ENCODE results near the gene ATP10A. TPM values are rescaled to one million over a fixed set of nuclear protein-coding genes. Genes with fewer than 3 reads are reported as not detected.

The ATP10A gene
- total RNA-seq, 1 donor from 2014 or later, result not detected

DNA sequence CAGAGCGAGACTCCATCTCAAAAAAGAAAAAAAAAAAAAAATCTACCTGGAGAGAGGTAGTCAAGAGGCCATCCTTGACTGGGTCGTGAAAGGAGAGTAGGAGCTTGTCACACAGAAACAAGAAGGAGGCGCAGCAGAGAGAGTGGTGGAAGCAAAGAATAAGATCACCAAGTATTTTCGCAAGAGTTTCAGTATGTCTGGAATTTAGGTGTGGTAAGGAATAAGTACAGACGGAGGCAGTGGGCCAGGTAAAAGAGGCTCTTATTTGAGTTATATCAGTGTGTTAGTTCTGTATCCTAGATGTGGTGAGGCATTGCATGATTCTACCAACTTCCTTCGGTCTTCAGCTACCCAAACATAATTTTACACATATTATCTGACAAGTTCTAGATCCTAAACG is 14.6 kb upstream of the ATP10A start:
- no peak overlapping the region for H3K27ac Mint-ChIP-seq
- ChIA-PET CTCF (no interaction called here), POLR2A (no interaction called here)
- H3K4me1 Mint-ChIP-seq, result no peaks in the 10 kb centered on the region
- H3K27me3 Mint-ChIP-seq, result peaks cover 3% of the 10 kb centered on the region
- ATAC-seq (ENCODE audit: low read depth) (no peak), DNase-seq (no peak)
- H3K9me3 Mint-ChIP-seq, result no peaks in the 10 kb centered on the region
- no peak overlapping the region for H3K4me3 Mint-ChIP-seq
- H3K36me3 Mint-ChIP-seq (ENCODE audit: low read depth), result no peaks in the 10 kb centered on the region
- intact Hi-C loops (cut with micrococcal nuclease), result no loop called here
- no peak for TF ChIP-seq CTCF (IDR thresholded peaks at IDR 0.05)

- POLR2A ChIA-PET, result no interaction called here
- CTCF ChIA-PET, result no interaction called here
- H3K36me3 Mint-ChIP-seq (ENCODE audit: low read depth), result no peaks in the 10 kb centered on the region
- ATAC-seq (ENCODE audit: low read depth) (no peak), DNase-seq (no peak)
- H3K9me3 Mint-ChIP-seq, result no peaks in the 10 kb centered on the region
- no peak overlapping the region for H3K27ac Mint-ChIP-seq
- intact Hi-C loops (cut with micrococcal nuclease), result no loop called here
- TF ChIP-seq CTCF (IDR thresholded peaks at IDR 0.05), result no peak
- H3K4me1 Mint-ChIP-seq, result no peaks in the 10 kb centered on the region
- no peak overlapping the region for H3K4me3 Mint-ChIP-seq
- peaks cover 3% of the 10 kb centered on the region for H3K27me3 Mint-ChIP-seq
These were observed 13.4 kb upstream of the ATP10A start for GRCh38 chr15:25876231-25877140.

DNA sequence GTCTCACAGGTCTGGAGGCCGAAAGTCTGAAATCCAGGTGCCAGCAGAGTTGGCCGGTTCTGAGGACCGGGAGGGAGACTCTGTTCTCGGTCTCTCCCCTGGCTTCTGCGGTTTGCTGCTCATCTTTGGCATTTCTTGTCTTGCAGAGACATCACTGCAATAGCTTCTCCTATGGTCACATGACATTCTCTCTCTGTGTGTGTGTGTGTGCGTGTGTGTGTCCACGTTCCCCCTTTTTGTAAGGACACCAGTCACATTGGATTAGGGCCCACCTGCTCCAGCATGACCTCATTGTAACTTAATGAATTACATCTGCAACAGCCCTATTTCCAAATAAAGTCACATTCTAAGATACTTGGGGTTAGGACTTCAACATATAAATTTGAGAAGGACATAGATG is 12.4 kb upstream of the ATP10A start:
- H3K4me1 Mint-ChIP-seq, result no peaks in the 10 kb centered on the region
- H3K4me3 Mint-ChIP-seq, result no peak overlapping the region
- CTCF ChIA-PET, result no interaction called here
- no peak overlapping the region for H3K27ac Mint-ChIP-seq
- ATAC-seq (ENCODE audit: low read depth), result no peak
- TF ChIP-seq CTCF (IDR thresholded peaks at IDR 0.05), result no peak
- peaks cover 3% of the 10 kb centered on the region for H3K27me3 Mint-ChIP-seq
- H3K36me3 Mint-ChIP-seq (ENCODE audit: low read depth), result no peaks in the 10 kb centered on the region
- no peak for DNase-seq
- POLR2A ChIA-PET, result no interaction called here
- no peaks in the 10 kb centered on the region for H3K9me3 Mint-ChIP-seq
- intact Hi-C loops (cut with micrococcal nuclease), result no loop called here

GRCh38 chr15:25874379-25874778 is 11.3 kb upstream of the ATP10A start:
- no peak for DNase-seq
- ChIA-PET POLR2A (no interaction called here), CTCF (no interaction called here)
- peaks cover under 1% of the 10 kb centered on the region for H3K4me1 Mint-ChIP-seq
- no peak for ATAC-seq (ENCODE audit: low read depth)
- intact Hi-C loops (cut with micrococcal nuclease), result no loop called here
- TF ChIP-seq CTCF (IDR thresholded peaks at IDR 0.05), result no peak
- H3K27me3 Mint-ChIP-seq, result peaks cover 3% of the 10 kb centered on the region
- no peaks in the 10 kb centered on the region for H3K36me3 Mint-ChIP-seq (ENCODE audit: low read depth)
- H3K9me3 Mint-ChIP-seq, result no peaks in the 10 kb centered on the region
- no peak overlapping the region for H3K4me3 Mint-ChIP-seq
- no peak overlapping the region for H3K27ac Mint-ChIP-seq

DNA sequence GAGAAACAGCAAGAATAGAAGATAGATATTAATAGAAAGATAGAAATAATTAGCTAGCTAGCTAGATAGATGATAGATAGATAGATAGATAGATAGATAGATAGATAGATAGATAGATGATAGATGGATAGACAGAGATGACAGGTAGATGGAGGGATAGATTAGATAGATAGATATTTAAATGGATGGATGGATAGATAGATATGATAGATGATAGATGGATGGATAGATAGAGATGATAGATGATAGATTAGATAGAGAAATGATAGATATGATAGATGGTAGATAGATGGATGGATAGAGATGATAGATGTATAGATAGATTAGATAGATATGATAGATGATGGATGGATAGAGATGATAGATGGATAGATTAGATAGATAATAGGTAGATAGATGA is 8.3 kb upstream of the ATP10A start:
- H3K36me3 Mint-ChIP-seq (ENCODE audit: low read depth), result no peaks in the 10 kb centered on the region
- intact Hi-C loops (cut with micrococcal nuclease), result no loop called here
- ChIA-PET CTCF (no interaction called here), POLR2A (no interaction called here)
- H3K4me1 Mint-ChIP-seq, result peaks cover 2% of the 10 kb centered on the region
- H3K27ac Mint-ChIP-seq, result no peak overlapping the region
- ATAC-seq (ENCODE audit: low read depth) (no peak), DNase-seq (no peak)
- no peaks in the 10 kb centered on the region for H3K9me3 Mint-ChIP-seq
- TF ChIP-seq CTCF (IDR thresholded peaks at IDR 0.05), result no peak
- peaks cover 5% of the 10 kb centered on the region for H3K27me3 Mint-ChIP-seq
- no peak overlapping the region for H3K4me3 Mint-ChIP-seq

Data from activated B cell treated with CpG ODN at 0.5 μM for 24 hours (primary cell).